PC-9 (cell line): ENCODE measurements around the gene PHC2. TPM values are rescaled to one million over a fixed set of nuclear protein-coding genes. Genes with fewer than 3 reads are reported as not detected.

Source experiments
- BruUV-seq: library from RNA; stranded (reverse); fragments of 400-500 nt; replicated peaks from 2 replicates; lab custom pipeline; 2021; lab: Mats Ljungman, UMichigan
- CTCF ChIA-PET: fragments of 300-600 bp; sonication (Branson Sonifier 250); formaldehyde crosslinking; loops from one replicate; lab custom pipeline; 2022; ENCODE audit warnings: antibody characterized with exemption; lab: Charles Lee
- POLR2A ChIA-PET: fragments of 300-600 bp; sonication (Branson Sonifier 250); formaldehyde crosslinking; loops from one replicate; lab custom pipeline; 2022; ENCODE audit warnings: antibody characterized with exemption; ENCODE audit not compliant: unreplicated experiment; lab: Charles Lee
- DNase-seq, 2 experiments: peaks; one replicate each; pipeline versions ENCODE4 v3.0.0 to v3.0.0-alpha.2; 2015 to 2022; ENCODE audit warnings: mixed read lengths in 1 of 2
- H2AFZ ChIP-seq: fragments of 200-600 bp; sonication (generic); 2 replicates; pipeline ENCODE4 v1.8.1; 2017; ENCODE audit warnings: antibody characterized with exemption
- H3F3A ChIP-seq: fragments of 200-600 bp; sonication (generic); 2 replicates; pipeline ENCODE4 v1.8.1; 2017; ENCODE audit warnings: antibody characterized with exemption, mild to moderate bottlenecking, low read depth; ENCODE audit not compliant: insufficient read depth
- H3K27ac ChIP-seq: fragments of 200-600 bp; sonication (generic); 2 replicates; pipeline ENCODE4 v1.6.1; 2016; ENCODE audit warnings: mixed run types
- H3K27me3 ChIP-seq: fragments of 200-600 bp; sonication (generic); 2 replicates; pipeline ENCODE4 v1.6.1; 2016; ENCODE audit warnings: low read depth, mixed run types; ENCODE audit not compliant: insufficient read depth
- H3K36me3 ChIP-seq: fragments of 200-600 bp; sonication (generic); 2 replicates; pipeline ENCODE4 v1.6.1; 2016; ENCODE audit warnings: low read depth, mixed run types
- H3K4me1 ChIP-seq: fragments of 200-600 bp; sonication (generic); replicated peaks from 2 replicates; pipeline ENCODE4 v1.6.1; 2016; ENCODE audit warnings: mixed run types; ENCODE audit not compliant: insufficient read depth
- H3K4me2 ChIP-seq: fragments of 200-600 bp; sonication (generic); 2 replicates; pipeline ENCODE4 v1.6.1; 2017; ENCODE audit warnings: mixed run types
- H3K4me3 ChIP-seq: fragments of 200-600 bp; sonication (generic); 2 replicates; pipeline ENCODE4 v1.6.1; 2016; ENCODE audit warnings: mixed run types
- H3K79me2 ChIP-seq: fragments of 200-600 bp; sonication (generic); 2 replicates; pipeline ENCODE4 v1.6.1; 2017; ENCODE audit warnings: low read depth, mixed run types
- H3K9me2 ChIP-seq: fragments of 200-600 bp; sonication (generic); 2 replicates; pipeline ENCODE4 v1.8.1; 2017; ENCODE audit warnings: mild to moderate bottlenecking; ENCODE audit not compliant: insufficient read depth
- H3K9me3 ChIP-seq: fragments of 200-600 bp; sonication (generic); 2 replicates; pipeline ENCODE4 v1.8.1; 2016; ENCODE audit warnings: low read depth; ENCODE audit not compliant: insufficient read depth
- H4K20me1 ChIP-seq: fragments of 200-600 bp; sonication (generic); 2 replicates; pipeline ENCODE4 v1.8.1; 2017; ENCODE audit not compliant: insufficient read depth
- EZH2 ChIP-seq: fragments of 200-600 bp; sonication (generic); IDR thresholded peaks from 2 replicates; pipeline ENCODE4 v1.8.0; 2017; ENCODE audit warnings: antibody characterized with exemption, low read depth
- intact Hi-C: fragments of 100-400 bp; cut with micrococcal nuclease; formaldehyde crosslinking; loops from one replicate; pipeline ENCODE4 v1.10.0; 2022; ENCODE audit not compliant: unreplicated experiment
- total RNA-seq: library from RNA; stranded (reverse); gene quantifications from 2 replicates; pipeline ENCODE4 v1.2.3, GENCODE V29; 2021
- TF ChIP-seq, protein P1 (sequence below): fragments of 200-600 bp; sonication (generic); conservative IDR thresholded peaks from 2 replicates; pipeline ENCODE4 v1.6.1; 2017; ENCODE audit warnings: mixed run types, antibody characterized with exemption, mild to moderate bottlenecking, moderate library complexity

PHC2 gene
- total RNA-seq, 1 experiment from 2014 or later: 48.1 TPM

DNA sequence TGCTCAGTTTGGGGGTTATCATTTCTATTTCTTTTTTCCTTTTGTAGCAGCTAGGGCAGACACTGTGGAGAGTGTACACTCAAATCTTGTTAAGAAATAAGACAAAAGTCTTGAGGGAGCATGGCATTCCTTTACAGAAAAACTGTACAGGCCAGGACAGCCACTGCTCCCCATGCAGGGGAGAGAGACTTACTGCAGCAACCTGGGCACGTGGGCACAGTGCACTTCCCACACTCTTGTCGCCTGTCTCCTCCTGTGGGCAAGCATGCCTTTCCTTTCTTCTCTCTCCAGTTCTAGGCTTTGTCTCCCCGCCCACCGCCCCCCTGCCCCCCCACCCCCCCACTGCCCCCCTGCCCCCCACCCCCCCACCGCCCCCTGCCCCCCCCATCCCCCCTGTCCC lies 51.9 kb downstream of the PHC2 start:
- Histone ChIP-seq H3K79me2 (0 out of 2 replicates have a peak, but pooled peaks cover 6% of the 10 kb centered on the region), H3K4me3 (no peak overlapping the region), H3K27me3 (no peaks in the 10 kb centered on the region), H3K4me1 (peaks cover 33% of the 10 kb centered on the region), H3K27ac (no peak overlapping the region), H4K20me1 (no peaks in the 10 kb centered on the region), H3F3A (peaks cover 26% of the 10 kb centered on the region; the same call in 1 of the 2 replicates), H3K4me2 (no peak overlapping the region), H3K36me3 (no peaks in the 10 kb centered on the region), H3K9me2 (no peaks in the 10 kb centered on the region), H3K9me3 (no peaks in the 10 kb centered on the region), H2AFZ (no peak overlapping the region)
- DNase-seq: no peak
- intact Hi-C loops: loop anchor here (5.0 kb wide), 1 partner anchor 53 kb away; the partner anchor contains the start of gene PHC2
- TF ChIP-seq EZH2: no peak
- TF ChIP-seq, protein P1, sequence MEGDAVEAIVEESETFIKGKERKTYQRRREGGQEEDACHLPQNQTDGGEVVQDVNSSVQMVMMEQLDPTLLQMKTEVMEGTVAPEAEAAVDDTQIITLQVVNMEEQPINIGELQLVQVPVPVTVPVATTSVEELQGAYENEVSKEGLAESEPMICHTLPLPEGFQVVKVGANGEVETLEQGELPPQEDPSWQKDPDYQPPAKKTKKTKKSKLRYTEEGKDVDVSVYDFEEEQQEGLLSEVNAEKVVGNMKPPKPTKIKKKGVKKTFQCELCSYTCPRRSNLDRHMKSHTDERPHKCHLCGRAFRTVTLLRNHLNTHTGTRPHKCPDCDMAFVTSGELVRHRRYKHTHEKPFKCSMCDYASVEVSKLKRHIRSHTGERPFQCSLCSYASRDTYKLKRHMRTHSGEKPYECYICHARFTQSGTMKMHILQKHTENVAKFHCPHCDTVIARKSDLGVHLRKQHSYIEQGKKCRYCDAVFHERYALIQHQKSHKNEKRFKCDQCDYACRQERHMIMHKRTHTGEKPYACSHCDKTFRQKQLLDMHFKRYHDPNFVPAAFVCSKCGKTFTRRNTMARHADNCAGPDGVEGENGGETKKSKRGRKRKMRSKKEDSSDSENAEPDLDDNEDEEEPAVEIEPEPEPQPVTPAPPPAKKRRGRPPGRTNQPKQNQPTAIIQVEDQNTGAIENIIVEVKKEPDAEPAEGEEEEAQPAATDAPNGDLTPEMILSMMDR: no peak
- ChIA-PET CTCF (no interaction called here), POLR2A (no interaction called here)
- no TSS peak for BruUV-seq

DNA sequence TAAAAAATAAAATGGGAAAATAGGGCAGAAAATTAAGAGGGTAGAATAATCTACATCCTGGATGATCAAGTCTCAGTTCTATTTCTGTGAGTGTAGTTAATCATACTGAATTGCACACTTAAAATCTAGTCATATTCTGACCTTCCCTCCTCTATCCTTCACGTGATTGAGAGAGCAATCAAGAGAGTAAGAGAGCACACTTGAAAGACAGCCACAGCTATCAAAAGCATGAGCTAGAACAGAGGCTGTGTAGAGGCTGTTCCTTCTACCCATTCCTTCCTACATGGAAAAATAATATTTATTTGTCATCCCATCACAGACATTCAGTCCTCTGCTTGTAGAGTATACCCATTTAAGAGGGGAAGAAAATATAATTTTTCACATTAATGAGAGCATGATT lies 52.4 kb downstream of the PHC2 start:
- intact Hi-C loops: loop anchor here (5.0 kb wide), 1 partner anchor 54 kb away; the partner anchor contains the start of gene PHC2

DNA sequence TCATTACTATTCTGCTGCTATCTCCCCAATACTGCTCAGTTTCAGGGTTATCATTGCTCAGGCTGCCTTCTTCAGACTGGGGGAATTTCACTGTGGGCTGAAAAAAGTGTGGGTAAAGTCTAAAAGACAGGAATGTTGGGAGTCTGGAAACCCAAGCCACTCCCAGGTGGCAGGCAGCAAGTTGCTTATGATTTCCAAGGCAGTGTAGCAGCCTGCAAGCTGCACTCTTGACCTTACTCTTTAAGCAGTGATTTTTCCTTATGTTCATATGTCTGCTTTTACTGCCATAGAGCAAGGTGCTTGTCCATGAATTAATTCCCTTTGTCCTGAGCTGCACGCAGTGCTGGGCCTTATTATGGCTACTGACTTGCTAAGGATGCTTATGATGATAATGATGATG lies 53.1 kb downstream of the PHC2 start:
- TF ChIP-seq, protein P1: no peak
- TF ChIP-seq EZH2: no peak
- peak overlapping the region; percentile 61 for H3K4me2 ChIP-seq
- no peak overlapping the region for H3K4me3 ChIP-seq
- H3K27me3 ChIP-seq: no peaks in the 10 kb centered on the region
- 0 out of 2 replicates have a peak, but pooled peaks cover 6% of the 10 kb centered on the region for H3K79me2 ChIP-seq
- no TSS peak for BruUV-seq
- peaks cover 30% of the 10 kb centered on the region for H3K4me1 ChIP-seq
- no peaks in the 10 kb centered on the region for H3K36me3 ChIP-seq
- no peak overlapping the region for H2AFZ ChIP-seq
- POLR2A ChIA-PET: no interaction called here
- no peaks in the 10 kb centered on the region for H4K20me1 ChIP-seq
- intact Hi-C loops: loop anchor here (5.0 kb wide), 1 partner anchor 55 kb away; the partner anchor contains the start of gene PHC2
- H3F3A ChIP-seq: peaks cover 26% of the 10 kb centered on the region; the same call in 1 of the 2 replicates
- no peaks in the 10 kb centered on the region for H3K9me3 ChIP-seq
- H3K27ac ChIP-seq: peak overlapping the region; percentile 66
- no peaks in the 10 kb centered on the region for H3K9me2 ChIP-seq
- CTCF ChIA-PET: no interaction called here
- no peak for DNase-seq

More for the DNA sequence above, 52.4 kb downstream of the PHC2 start:
- Histone ChIP-seq H3K79me2 (0 out of 2 replicates have a peak, but pooled peaks cover 6% of the 10 kb centered on the region), H3F3A (peaks cover 26% of the 10 kb centered on the region; the same call in 1 of the 2 replicates), H3K4me2 (peak overlapping the region; percentile 61; the same call in 1 of the 2 replicates), H3K9me3 (no peaks in the 10 kb centered on the region), H2AFZ (no peak overlapping the region), H3K27me3 (no peaks in the 10 kb centered on the region), H3K27ac (no peak overlapping the region), H3K4me3 (no peak overlapping the region), H3K9me2 (no peaks in the 10 kb centered on the region), H3K36me3 (no peaks in the 10 kb centered on the region), H3K4me1 (peaks cover 30% of the 10 kb centered on the region), H4K20me1 (no peaks in the 10 kb centered on the region)
- TF ChIP-seq, protein P1: no peak
- no peak for TF ChIP-seq EZH2
- no peak for DNase-seq
- CTCF ChIA-PET: no interaction called here
- BruUV-seq: no TSS peak
- POLR2A ChIA-PET: no interaction called here
